Osteoblast (primary cell): Measurements from ENCODE around the gene STBD1. TPM values are rescaled to one million over a fixed set of nuclear protein-coding genes. Genes with fewer than 3 reads are reported as not detected.

ENCODE experiments used
- DNase-seq: peaks from one replicate; pipeline ENCODE4 v3.0.0; 2011; ENCODE audit warnings: low spot score, mixed read lengths; ENCODE audit not compliant: insufficient read length; ENCODE audit errors: missing footprints
- H2AFZ ChIP-seq: 2 replicates; pipeline ENCODE4 v1.6.0; 2011; ENCODE audit warnings: mild to moderate bottlenecking, low read length
- H3K27ac ChIP-seq: 2 replicates; pipeline ENCODE4 v1.5.1; 2011; ENCODE audit warnings: mild to moderate bottlenecking, low read depth, low read length, moderate library complexity
- H3K27me3 ChIP-seq: 2 replicates; pipeline ENCODE4 v1.6.0; 2012; ENCODE audit warnings: mild to moderate bottlenecking, control low read depth, inconsistent platforms, low read length, moderate library complexity; ENCODE audit not compliant: insufficient read depth
- H3K36me3 ChIP-seq: 2 replicates; pipeline ENCODE4 v1.5.1; 2011; ENCODE audit warnings: mild to moderate bottlenecking, low read length, control low read depth, moderate library complexity; ENCODE audit not compliant: insufficient read depth
- H3K4me1 ChIP-seq: 2 replicates; pipeline ENCODE4 v1.5.1; 2011; ENCODE audit warnings: mild to moderate bottlenecking, low read length, control low read depth, moderate library complexity; ENCODE audit not compliant: insufficient read depth
- H3K4me2 ChIP-seq: 2 replicates; pipeline ENCODE4 v1.6.0; 2011; ENCODE audit warnings: mild to moderate bottlenecking, low read length; ENCODE audit not compliant: insufficient read depth
- H3K4me3 ChIP-seq: fragments of 200-600 bp; sonication (generic); 3 replicates; pipeline ENCODE4 v1.5.1; 2012; ENCODE audit warnings: mild to moderate bottlenecking, low read length, inconsistent platforms; ENCODE audit not compliant: insufficient read depth
- H3K79me2 ChIP-seq: 2 replicates; pipeline ENCODE4 v1.6.0; 2012; ENCODE audit warnings: mild to moderate bottlenecking, low read length, control low read depth, inconsistent platforms; ENCODE audit not compliant: insufficient read depth
- H3K9me3 ChIP-seq: 2 replicates; pipeline ENCODE4 v1.5.1; 2011; ENCODE audit warnings: low read depth, low read length, control low read depth
- H4K20me1 ChIP-seq: 2 replicates; pipeline ENCODE4 v1.6.0; 2012; ENCODE audit warnings: mild to moderate bottlenecking, low read length, control low read depth; ENCODE audit not compliant: insufficient read depth
- total RNA-seq: library from RNA; depleted of rRNA; stranded (reverse); fragments of >200 nt; gene quantifications from 2 replicates; pipeline ENCODE4 v1.2.3, GENCODE V29; 2012
- TF ChIP-seq, protein P1 (sequence below): IDR thresholded peaks from 2 replicates; pipeline ENCODE4 v1.5.1; 2011; ENCODE audit warnings: mild to moderate bottlenecking, low read depth, low read length, moderate library complexity; ENCODE audit errors: extremely low read depth

Gene STBD1
- total RNA-seq, 1 donor = 3.6 TPM

DNA sequence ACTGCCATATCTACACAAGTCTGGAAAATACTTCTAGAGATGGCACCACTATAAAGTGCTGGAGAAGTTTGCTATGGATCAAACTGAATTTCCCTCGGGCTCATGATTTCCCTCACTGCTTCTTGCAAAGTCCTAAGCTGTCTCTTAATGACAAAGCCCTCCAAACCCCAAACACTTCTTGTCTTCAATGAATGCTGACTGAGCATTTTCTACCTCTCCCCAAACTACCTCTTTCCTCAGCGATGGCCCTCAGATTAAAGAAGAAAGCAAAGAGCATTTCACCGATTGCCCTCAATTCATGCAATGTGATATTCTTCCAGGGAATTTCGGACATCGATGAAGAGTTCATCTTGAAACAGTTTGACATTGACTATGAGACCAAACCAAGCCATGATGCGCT, 35.3 kb upstream of the STBD1 start:
- H3K36me3 ChIP-seq = no peaks in the 10 kb centered on the region
- no peak overlapping the region for H3K27ac ChIP-seq
- no peak overlapping the region for H2AFZ ChIP-seq
- H3K4me1 ChIP-seq = no peaks in the 10 kb centered on the region
- no peak for DNase-seq
- TF ChIP-seq, protein P1, sequence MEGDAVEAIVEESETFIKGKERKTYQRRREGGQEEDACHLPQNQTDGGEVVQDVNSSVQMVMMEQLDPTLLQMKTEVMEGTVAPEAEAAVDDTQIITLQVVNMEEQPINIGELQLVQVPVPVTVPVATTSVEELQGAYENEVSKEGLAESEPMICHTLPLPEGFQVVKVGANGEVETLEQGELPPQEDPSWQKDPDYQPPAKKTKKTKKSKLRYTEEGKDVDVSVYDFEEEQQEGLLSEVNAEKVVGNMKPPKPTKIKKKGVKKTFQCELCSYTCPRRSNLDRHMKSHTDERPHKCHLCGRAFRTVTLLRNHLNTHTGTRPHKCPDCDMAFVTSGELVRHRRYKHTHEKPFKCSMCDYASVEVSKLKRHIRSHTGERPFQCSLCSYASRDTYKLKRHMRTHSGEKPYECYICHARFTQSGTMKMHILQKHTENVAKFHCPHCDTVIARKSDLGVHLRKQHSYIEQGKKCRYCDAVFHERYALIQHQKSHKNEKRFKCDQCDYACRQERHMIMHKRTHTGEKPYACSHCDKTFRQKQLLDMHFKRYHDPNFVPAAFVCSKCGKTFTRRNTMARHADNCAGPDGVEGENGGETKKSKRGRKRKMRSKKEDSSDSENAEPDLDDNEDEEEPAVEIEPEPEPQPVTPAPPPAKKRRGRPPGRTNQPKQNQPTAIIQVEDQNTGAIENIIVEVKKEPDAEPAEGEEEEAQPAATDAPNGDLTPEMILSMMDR = no peak
- H3K4me2 ChIP-seq = no peak overlapping the region
- peaks cover 16% of the 10 kb centered on the region for H3K27me3 ChIP-seq
- H3K9me3 ChIP-seq = no peaks in the 10 kb centered on the region
- no peak overlapping the region for H3K4me3 ChIP-seq
- H3K79me2 ChIP-seq = no peaks in the 10 kb centered on the region
- H4K20me1 ChIP-seq = no peaks in the 10 kb centered on the region

- DNase-seq = no peak
- H4K20me1 ChIP-seq = no peaks in the 10 kb centered on the region
- no peaks in the 10 kb centered on the region for H3K4me1 ChIP-seq
- no peak overlapping the region for H3K4me3 ChIP-seq
- TF ChIP-seq, protein P1 = no peak
- no peak overlapping the region for H3K4me2 ChIP-seq
- H3K36me3 ChIP-seq = no peaks in the 10 kb centered on the region
- peaks cover 21% of the 10 kb centered on the region for H3K27me3 ChIP-seq
- H3K27ac ChIP-seq = no peak overlapping the region
- no peaks in the 10 kb centered on the region for H3K9me3 ChIP-seq
- H3K79me2 ChIP-seq = no peaks in the 10 kb centered on the region
- H2AFZ ChIP-seq = no peak overlapping the region
Observed at GRCh38 chr4:76272073-76272472, 34.5 kb upstream of the STBD1 start.

GRCh38 chr4:76272582-76272981, 34.0 kb upstream of the STBD1 start:
- H3K27me3 ChIP-seq = peaks cover 16% of the 10 kb centered on the region
- no peak overlapping the region for H3K4me3 ChIP-seq
- H3K79me2 ChIP-seq = no peaks in the 10 kb centered on the region
- H3K4me2 ChIP-seq = no peak overlapping the region
- TF ChIP-seq, protein P1 = no peak
- no peak overlapping the region for H3K27ac ChIP-seq
- H3K9me3 ChIP-seq = no peaks in the 10 kb centered on the region
- no peaks in the 10 kb centered on the region for H4K20me1 ChIP-seq
- no peaks in the 10 kb centered on the region for H3K36me3 ChIP-seq
- DNase-seq = no peak
- no peak overlapping the region for H2AFZ ChIP-seq
- H3K4me1 ChIP-seq = no peaks in the 10 kb centered on the region

DNA sequence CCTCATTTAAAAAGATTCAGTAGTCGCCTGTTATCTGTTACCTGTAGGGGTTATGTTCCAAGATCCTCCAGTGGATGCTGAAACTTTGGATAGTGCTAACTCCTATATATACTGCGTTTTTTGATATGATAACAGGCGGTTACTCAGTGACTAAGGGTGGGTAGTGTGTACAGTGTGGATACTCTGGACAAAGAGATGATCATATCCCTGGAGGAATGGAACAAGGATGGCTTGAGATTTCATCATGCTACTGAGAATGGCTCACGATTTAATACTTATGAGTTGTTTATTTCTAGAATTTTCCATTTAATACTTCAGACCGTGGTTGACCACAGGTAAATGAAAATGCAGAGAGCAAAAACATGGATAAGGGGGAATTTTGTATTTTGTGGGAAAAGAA, 33.5 kb upstream of the STBD1 start:
- Histone ChIP-seq H3K27me3 (peaks cover 16% of the 10 kb centered on the region), H2AFZ (no peak overlapping the region), H3K79me2 (no peaks in the 10 kb centered on the region), H4K20me1 (no peaks in the 10 kb centered on the region), H3K4me3 (no peak overlapping the region), H3K27ac (no peak overlapping the region), H3K4me1 (no peaks in the 10 kb centered on the region), H3K9me3 (no peaks in the 10 kb centered on the region), H3K36me3 (no peaks in the 10 kb centered on the region), H3K4me2 (no peak overlapping the region)
- TF ChIP-seq, protein P1 = no peak
- no peak for DNase-seq
